ENCODE measurements around the gene SEPTIN10. TPM values are rescaled to one million over a fixed set of nuclear protein-coding genes. Genes with fewer than 3 reads are reported as not detected.

SEPTIN10 gene
- total and polyA plus RNA-seq, 2 donors (not counting 1 experiment from before 2014, with no cell fraction given) = 90.3 to 99.4 TPM

DNA sequence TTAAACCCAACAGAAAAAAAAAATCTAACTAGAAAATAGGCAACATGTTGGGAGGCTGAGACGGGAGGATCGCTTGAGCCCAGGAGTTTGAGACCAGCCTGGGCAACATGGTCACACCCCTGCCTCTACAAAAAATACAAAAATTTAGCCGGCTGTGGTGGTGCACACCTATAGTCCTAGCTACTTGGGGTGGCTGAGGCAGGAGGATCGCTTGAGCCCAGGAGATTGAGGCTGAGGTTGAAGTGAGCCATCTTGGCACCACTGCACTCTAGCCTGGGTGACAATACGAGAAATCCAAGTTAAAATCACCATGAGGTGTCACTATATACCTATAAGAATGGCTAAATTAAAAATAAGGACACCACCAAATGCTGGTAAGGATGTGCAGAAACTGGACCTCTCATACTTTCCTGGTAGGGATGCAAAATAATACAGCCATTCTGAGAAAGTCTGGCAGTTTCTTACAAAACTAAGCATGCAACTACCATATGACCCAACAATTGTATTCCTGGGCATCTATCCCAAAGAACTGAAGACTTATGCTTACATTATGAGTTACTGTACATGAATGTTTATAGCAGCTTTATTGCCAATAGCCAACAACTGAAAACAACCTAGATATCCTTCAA lies 2.2 kb downstream of the SEPTIN10 start:
- no peaks in the 10 kb centered on the region for H4K20me1 ChIP-seq (ENCODE audit: control insufficient read depth, extremely low read depth, insufficient read depth, low read length)
- peak overlapping the region; percentile 84 for H3K4me2 ChIP-seq (ENCODE audit: extremely low read depth, insufficient read depth, low read length)
- peaks cover 70% of the 10 kb centered on the region for H3K79me2 ChIP-seq (ENCODE audit: control insufficient read depth, insufficient read depth, low read length)
- H3K36me3 ChIP-seq (ENCODE audit: control insufficient read depth, insufficient read depth, low read length) = no peaks in the 10 kb centered on the region
- peaks cover 11% of the 10 kb centered on the region for H3K4me1 ChIP-seq (ENCODE audit: control insufficient read depth, extremely low read depth, insufficient read depth, low read length)
- DNase-seq (ENCODE audit: low read depth in 2 of 2) = peak; percentile 85 to 95
- no peak for TF ChIP-seq EZH2 (IDR thresholded peaks at IDR 0.05; ENCODE audit: low read length, missing control alignments)
- peak overlapping the region; percentile 83 for H3K27ac ChIP-seq (ENCODE audit: insufficient read depth, low read length)
- H3K9ac ChIP-seq (ENCODE audit: insufficient read depth, low read length) = no peak overlapping the region
- H3K27me3 ChIP-seq (ENCODE audit: control insufficient read depth, insufficient read depth, low read length) = no peaks in the 10 kb centered on the region
- H3K4me3 ChIP-seq (replicated peaks in 1 of 4; ENCODE audit: control extremely low read depth in 1 of 4, insufficient read depth in 1 of 4, low read depth in 3 of 4, low read length in 4 of 4) = peak overlapping the region; percentile 64 to 96 (median 87)
- H3K9me3 ChIP-seq (ENCODE audit: control insufficient read depth, insufficient read depth, low read depth, low read length) = no peaks in the 10 kb centered on the region
- H2AFZ ChIP-seq (ENCODE audit: low read length) = no peak overlapping the region

GRCh38 chr2:109609352-109610024 lies 4.3 kb downstream of the SEPTIN10 start:
- Histone ChIP-seq H3K9ac (ENCODE audit: insufficient read depth, low read length) (no peak overlapping the region), H3K27ac (ENCODE audit: insufficient read depth, low read length) (peak overlapping the region; percentile 48), H3K79me2 (ENCODE audit: control insufficient read depth, insufficient read depth, low read length) (peaks cover 77% of the 10 kb centered on the region), H3K9me3 (ENCODE audit: control insufficient read depth, insufficient read depth, low read depth, low read length) (no peaks in the 10 kb centered on the region), H3K36me3 (ENCODE audit: control insufficient read depth, insufficient read depth, low read length) (no peaks in the 10 kb centered on the region), H3K27me3 (ENCODE audit: control insufficient read depth, insufficient read depth, low read length) (no peaks in the 10 kb centered on the region), H3K4me3 (replicated peaks in 1 of 4; ENCODE audit: control extremely low read depth in 1 of 4, insufficient read depth in 1 of 4, low read depth in 3 of 4, low read length in 4 of 4) (peak overlapping the region; percentile 9 to 38 (median 26)), H3K4me2 (ENCODE audit: extremely low read depth, insufficient read depth, low read length) (peak overlapping the region; percentile 84), H2AFZ (ENCODE audit: low read length) (no peak overlapping the region), H4K20me1 (ENCODE audit: control insufficient read depth, extremely low read depth, insufficient read depth, low read length) (no peaks in the 10 kb centered on the region), H3K4me1 (ENCODE audit: control insufficient read depth, extremely low read depth, insufficient read depth, low read length) (peaks cover 15% of the 10 kb centered on the region)
- no peak for TF ChIP-seq EZH2 (IDR thresholded peaks at IDR 0.05; ENCODE audit: low read length, missing control alignments)
- TF ChIP-seq, protein P1, sequence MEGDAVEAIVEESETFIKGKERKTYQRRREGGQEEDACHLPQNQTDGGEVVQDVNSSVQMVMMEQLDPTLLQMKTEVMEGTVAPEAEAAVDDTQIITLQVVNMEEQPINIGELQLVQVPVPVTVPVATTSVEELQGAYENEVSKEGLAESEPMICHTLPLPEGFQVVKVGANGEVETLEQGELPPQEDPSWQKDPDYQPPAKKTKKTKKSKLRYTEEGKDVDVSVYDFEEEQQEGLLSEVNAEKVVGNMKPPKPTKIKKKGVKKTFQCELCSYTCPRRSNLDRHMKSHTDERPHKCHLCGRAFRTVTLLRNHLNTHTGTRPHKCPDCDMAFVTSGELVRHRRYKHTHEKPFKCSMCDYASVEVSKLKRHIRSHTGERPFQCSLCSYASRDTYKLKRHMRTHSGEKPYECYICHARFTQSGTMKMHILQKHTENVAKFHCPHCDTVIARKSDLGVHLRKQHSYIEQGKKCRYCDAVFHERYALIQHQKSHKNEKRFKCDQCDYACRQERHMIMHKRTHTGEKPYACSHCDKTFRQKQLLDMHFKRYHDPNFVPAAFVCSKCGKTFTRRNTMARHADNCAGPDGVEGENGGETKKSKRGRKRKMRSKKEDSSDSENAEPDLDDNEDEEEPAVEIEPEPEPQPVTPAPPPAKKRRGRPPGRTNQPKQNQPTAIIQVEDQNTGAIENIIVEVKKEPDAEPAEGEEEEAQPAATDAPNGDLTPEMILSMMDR (conservative IDR thresholded peaks at IDR 0.05 in 1 of 2, IDR thresholded peaks at IDR 0.05 in 1 of 2; ENCODE audit: low read depth in 1 of 2, low read length in 2 of 2) = no peak
- DNase-seq (ENCODE audit: low read depth in 2 of 2) = peak in 1 of 2 donors; percentile 87

DNA sequence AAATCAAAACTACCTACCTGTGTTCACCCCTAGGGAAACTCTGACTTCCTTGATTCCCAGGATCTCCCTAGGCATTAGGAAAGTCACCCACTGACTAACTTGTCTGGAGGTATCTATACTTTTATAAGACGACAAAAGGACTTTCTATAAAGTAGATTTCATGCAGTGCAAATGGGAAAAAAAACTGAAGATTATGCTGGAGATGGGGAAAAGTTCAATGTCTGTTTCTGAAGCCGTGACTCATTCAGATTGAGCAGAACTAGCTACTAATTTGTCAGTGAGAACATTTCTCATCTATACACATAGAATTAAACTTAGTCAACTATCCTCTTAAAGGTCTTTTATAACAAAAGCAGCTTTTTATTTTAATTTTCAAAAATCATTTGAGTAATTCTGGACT lies 6.0 kb downstream of the SEPTIN10 start:
- H3K27ac ChIP-seq (ENCODE audit: insufficient read depth, low read length) = peak overlapping the region; percentile 23
- peaks cover 15% of the 10 kb centered on the region for H3K4me1 ChIP-seq (ENCODE audit: control insufficient read depth, extremely low read depth, insufficient read depth, low read length)
- no peaks in the 10 kb centered on the region for H3K36me3 ChIP-seq (ENCODE audit: control insufficient read depth, insufficient read depth, low read length)
- H3K9me3 ChIP-seq (ENCODE audit: control insufficient read depth, insufficient read depth, low read depth, low read length) = no peaks in the 10 kb centered on the region
- peak; percentile 47 to 65 for DNase-seq (ENCODE audit: low read depth in 2 of 2)
- H3K4me2 ChIP-seq (ENCODE audit: extremely low read depth, insufficient read depth, low read length) = peak overlapping the region; percentile 46
- H4K20me1 ChIP-seq (ENCODE audit: control insufficient read depth, extremely low read depth, insufficient read depth, low read length) = no peaks in the 10 kb centered on the region
- no peak overlapping the region for H3K4me3 ChIP-seq (replicated peaks in 1 of 4; ENCODE audit: control extremely low read depth in 1 of 4, insufficient read depth in 1 of 4, low read depth in 3 of 4, low read length in 4 of 4)
- TF ChIP-seq, protein P1 (conservative IDR thresholded peaks at IDR 0.05 in 1 of 2, IDR thresholded peaks at IDR 0.05 in 1 of 2; ENCODE audit: low read depth in 1 of 2, low read length in 2 of 2) = no peak
- TF ChIP-seq EZH2 (IDR thresholded peaks at IDR 0.05; ENCODE audit: low read length, missing control alignments) = no peak
- no peak overlapping the region for H2AFZ ChIP-seq (ENCODE audit: low read length)
- H3K79me2 ChIP-seq (ENCODE audit: control insufficient read depth, insufficient read depth, low read length) = peaks cover 80% of the 10 kb centered on the region
- H3K27me3 ChIP-seq (ENCODE audit: control insufficient read depth, insufficient read depth, low read length) = no peaks in the 10 kb centered on the region
- no peak overlapping the region for H3K9ac ChIP-seq (ENCODE audit: insufficient read depth, low read length)
